GM19438 (cell line): Measurements from ENCODE around the gene BNIP2.
"Not testable (repeated sequence)": the region's sequence is repeated elsewhere in the genome, so short reads cannot be mapped to it uniquely, and the experiment has no call there.

Experiments used
- ATAC-seq: cut with Tn5 transposase; IDR thresholded peaks from one replicate; pipeline ENCODE4 v1.9.1; 2021; ENCODE audit warnings: low read depth; ENCODE audit not compliant: unreplicated experiment

The BNIP2 gene, protein sequence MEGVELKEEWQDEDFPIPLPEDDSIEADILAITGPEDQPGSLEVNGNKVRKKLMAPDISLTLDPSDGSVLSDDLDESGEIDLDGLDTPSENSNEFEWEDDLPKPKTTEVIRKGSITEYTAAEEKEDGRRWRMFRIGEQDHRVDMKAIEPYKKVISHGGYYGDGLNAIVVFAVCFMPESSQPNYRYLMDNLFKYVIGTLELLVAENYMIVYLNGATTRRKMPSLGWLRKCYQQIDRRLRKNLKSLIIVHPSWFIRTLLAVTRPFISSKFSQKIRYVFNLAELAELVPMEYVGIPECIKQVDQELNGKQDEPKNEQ

DNA sequence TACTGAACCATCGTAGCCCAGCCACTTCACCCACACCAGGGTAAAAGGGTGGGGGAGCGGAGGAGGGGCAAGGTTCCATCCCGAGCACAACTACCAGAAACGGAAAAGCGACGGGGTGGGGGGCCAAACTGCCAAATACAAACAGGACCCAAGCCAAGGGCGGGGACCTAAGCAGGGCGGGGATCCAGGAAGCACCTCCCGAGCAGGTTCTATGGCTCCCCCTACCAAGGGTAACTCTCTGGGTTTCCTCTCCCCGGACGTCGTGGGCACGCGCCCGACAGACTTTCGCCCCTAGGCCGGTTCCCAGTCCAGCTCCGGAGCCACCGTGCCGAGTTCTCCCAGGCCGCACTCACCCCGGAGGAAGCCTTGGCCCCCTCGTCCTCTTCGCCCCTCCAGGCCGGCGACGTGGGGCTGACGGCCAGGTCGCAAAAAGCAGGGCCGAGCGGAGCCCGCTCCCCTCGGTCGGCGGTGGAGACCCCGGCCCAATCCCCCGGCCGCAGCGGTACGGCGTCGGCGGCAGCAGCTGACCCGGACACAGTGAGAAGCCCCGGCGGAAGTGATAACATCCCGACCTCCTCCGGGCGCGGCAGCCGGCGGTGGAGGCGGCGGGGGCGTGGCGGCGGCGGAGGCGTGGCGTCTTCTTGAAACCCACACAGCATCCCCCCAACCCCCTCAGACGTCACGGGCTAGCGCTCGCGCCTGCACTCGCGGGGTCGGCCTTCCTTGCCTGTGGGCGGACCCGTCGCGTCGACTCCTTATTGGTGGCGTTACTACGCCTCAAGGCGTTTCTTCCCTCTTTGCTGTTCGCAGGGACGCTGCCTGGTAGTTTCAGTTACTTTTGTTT is at the start of gene BNIP2:
Gene BNIP2 (minus strand): TSS at position 539 of the 844 bp plus-strand sequence. CDS start 6,863 bp downstream, outside the sequence.
- ATAC-seq: peak; percentile 82

DNA sequence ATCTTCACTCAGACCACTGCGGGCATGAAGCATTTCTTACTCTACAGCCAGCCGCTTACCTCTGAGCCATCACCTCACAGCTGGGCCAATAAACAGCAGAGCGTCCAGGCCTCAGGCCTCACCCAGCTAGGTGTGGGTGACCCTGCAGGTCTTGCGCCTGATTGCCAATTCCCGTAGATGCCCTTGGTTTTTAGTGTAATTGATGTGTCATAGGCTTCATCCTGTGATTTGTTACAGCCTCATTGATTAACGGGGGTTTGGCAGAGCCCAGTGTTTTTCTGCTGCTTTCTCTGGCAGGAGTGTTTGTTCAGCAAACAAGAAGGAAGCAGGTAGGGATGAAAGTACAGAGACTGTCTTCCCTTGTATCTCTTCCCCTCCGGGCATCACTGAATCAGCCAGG is 49.6 kb upstream of the BNIP2 start:
- no peak for ATAC-seq

DNA sequence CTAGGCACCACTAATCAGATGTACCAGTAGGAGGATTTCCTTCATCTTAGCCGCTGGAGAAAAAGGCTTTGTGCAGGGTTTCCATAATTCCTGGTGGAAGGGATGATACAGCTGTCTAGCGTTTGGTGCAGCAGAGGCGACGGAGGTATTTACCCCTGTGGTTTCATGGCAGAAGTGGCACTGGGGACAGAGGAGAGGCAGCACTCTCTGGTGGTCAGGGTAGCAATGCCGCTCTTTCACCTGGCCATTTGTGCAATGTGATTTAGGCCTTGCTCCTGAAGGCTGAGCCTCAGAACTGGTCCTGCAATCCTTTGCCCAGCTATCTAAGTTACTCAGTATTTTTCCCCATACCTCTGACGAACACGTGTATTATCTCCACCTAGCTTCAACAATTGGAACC is 47.1 kb upstream of the BNIP2 start:
- no peak for ATAC-seq

DNA sequence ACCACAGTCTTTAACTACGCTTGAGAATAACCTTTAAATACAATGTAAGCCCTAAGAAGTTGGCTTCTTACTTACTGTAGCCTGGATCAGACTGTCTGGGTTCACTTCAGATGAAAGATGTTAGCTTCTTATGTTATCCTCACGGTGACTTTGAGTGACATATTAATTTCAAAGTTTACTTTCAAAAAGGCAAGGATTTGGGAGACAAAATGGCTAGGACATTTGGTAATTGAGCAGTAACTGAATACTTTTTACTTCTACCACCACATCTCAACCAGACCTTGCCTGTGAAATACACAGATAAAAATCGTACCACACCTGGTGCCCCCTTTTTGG is 36.0 kb upstream of the BNIP2 start:
- no peak for ATAC-seq

DNA sequence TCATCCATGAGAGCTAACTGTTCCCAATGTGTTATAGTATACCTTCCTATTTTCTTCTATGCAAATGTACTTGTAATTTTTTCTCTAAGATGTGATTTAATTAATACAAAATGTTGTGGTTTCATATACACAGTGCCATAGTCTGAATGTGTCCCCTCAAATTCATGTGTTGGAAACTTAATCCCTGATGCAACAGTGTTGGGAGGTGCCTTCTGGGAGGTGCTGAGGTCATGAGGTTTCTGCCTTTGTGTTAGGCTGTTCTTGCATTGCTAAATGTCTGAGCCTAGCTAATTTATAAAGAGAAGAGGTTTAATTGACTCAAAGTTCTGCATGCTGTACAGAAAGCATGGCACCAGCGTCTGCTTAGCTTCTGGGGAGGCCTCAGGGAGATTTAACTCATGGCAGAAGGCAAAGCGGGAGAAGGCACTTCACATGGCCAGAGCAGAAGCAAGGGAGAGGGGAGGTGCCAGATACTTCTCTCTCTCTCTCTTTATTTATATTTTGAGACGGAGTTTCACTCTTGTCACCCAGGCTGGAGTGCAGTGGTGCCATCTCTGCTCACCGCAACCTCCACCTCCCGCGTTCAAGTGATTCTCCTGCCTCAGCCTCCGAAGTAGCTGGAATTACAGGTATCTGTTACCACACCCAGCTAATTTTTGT is 34.7 kb upstream of the BNIP2 start:
- no peak for ATAC-seq

DNA sequence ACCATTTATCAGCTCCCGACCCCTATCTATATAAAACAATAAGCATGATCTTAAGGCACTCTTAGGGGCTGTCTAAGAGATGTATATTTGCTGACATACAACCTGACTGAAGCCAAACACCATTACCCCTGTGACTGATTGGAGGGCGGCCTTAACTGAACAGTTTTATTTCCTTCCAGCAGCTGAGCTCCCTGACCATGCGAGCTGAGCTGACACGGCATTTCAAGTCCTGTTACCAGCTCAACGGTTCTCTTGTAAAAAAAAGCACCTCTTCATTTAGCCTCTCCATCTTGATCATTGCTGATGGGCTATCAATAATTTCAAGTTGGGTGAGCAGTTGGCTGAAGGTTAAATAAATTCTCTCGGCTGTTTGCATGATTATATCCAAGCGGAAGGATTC is 33.4 kb upstream of the BNIP2 start:
- ATAC-seq: no peak

DNA sequence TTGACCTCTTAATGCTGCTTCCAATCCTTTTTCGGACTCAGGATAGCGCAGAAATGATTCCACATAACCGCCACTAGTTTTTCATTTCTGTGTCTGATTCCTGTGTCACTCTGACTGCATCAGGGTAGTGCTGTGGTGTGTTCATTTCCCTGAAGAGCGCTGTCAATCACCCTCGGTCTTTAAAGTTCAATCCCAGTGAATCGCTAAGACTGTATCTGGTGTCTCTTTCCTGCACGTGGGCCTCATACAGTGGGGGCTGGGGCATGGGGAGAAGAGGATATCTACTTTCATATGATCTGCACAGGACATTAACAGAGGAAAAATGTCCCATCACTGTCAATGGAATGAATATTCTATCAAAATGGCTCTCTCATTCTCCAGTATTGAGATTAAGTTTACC is 32.9 kb upstream of the BNIP2 start:
- ATAC-seq: no peak

DNA sequence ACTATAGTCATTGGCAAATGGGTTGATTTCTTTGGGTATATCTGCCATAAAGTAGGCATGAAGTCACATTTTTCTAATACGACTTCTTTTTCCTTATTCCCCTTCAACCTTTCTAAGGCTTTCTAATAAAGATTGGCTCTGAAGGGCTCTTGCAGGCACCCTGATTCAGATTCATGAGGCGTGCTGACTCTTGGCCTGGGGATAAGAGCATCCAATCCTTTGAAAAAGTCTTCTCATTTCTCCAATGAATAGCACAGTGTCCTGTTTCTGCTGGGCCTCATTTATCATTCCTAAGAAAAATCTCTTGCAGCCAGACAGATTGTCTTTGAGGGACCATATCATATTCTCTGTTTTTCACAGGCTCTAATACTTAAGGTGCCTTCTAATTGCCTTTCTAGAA is 32.3 kb upstream of the BNIP2 start:
- no peak for ATAC-seq

DNA sequence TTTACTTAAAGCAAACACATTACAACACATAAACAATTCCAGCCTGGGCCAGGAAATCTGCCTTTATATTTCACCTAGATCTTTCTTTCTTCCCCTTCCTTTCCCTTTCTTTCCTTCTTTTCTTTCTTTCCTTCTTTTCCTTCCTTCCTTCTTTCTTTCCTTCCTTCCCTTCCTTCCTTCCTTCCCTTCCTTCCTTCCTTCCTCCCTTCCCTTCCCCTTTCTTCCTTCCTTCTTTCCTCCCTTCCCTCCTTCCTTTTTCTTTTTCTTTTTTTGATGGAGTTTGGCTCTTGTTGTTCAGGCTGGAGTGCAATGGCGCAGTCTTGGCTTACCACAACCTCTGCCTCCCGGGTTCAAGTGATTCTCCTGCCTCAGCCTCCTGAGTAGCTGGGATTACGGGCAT is 24.1 kb upstream of the BNIP2 start:
- ATAC-seq: no peak

DNA sequence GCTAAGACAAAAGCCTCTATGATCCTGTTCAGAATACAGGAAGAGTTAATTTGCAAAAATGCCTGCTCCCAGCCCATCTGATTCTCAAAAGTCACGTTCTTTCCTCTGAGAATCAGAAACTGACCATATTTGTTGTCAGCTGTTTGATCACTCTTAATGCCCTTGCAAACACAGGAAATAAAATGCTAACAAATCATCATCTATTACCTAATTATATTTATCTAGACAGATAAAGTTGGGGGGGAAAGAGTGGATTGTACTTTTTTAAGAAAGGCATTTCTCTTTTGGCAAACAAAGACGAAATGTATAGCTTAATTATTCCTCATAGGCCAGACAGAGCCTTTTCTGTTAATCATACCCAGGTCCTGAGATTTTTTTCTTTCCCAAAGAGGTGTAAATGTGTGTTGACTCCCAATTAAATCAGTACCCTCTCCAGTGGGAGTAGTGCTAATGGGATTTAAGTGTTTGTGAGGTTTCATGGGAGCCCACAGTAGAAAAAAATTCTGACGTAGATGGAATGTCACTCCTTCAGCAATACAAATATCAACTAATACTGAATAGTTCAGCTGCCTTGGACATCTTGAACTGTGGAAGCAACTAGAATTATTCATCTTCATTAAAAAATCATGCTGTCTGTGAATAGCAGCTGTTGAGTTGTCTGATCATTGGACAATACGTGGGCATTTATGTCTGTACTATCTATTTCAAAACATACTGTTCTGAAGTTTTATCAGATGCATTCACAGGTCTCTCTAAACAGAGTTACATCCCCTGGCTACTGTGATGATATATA is 22.5 kb upstream of the BNIP2 start:
- ATAC-seq: no peak

DNA sequence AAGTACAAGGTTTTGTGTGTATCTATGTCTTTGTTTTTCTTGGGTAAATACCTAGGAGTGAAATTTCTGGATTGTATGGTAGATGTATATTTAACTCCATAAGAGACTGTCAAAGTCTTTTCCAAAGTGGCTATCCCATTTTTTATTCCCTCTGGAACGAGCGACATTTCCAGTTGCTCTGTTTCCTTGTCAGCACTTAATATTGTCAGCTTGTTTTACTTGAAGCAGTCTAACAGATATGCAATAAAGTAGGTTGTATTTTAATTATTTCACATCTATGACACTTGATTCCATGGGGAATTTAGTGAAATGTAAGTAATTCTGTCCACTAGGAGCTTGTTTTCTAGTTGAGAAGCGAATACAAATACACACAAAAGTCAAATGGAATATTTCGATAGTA is 18.5 kb upstream of the BNIP2 start:
- ATAC-seq: no peak

DNA sequence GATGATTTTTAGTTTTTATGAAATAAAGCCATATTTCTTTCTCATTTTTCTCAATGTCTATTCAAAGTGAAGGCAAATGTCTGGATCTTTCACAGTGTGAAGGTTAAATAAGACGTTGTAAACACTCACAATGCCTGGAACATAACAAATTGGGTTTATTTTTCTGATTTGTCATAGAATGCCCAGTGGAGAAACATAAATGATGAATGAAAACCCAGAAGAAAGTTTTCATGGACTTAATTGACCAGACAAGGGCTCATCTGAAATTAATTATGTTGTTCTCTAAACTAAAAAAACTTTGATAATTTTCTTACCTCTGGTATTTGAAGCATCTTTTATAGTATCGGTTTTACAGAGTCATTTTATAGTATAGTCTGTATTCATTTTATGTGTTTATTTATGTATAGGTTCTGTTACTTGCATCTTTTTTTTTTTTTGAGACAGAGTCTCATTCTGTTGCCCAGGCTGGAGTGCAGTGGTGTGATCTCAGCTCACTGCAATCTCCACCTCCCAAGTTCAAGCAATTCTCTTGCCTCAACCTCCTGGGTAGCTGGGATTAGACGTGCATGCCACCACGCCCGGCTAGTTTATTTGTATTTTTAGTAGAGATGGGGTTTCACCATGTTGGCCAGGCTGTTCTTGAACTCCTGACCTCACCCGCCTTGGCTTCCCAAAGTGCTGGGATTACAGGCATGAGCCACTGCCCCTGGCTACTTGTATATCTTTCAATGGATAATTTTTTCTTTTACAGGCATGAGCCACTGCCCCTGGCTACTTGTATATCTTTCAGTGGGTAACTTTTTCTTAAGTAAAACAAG is 15.1 kb upstream of the BNIP2 start:
- no peak for ATAC-seq

DNA sequence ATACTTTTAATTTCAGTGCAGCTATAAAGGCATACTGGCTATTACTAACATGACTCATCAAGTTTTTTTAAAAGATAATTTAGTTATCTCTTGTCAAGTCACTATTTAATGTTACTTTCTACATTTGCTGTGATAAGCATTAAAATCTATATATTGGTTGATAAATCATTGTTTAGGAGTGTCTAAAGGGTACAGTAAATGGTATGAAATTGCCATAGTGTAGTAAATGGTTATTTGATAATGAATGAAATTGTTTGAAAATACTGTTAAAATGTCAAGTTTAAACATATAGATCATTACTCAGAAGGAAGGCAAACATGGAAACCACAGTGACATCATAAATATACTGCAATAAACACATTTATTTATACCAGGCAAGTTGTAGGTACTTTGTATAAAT is 13.2 kb upstream of the BNIP2 start:
- no peak for ATAC-seq

DNA sequence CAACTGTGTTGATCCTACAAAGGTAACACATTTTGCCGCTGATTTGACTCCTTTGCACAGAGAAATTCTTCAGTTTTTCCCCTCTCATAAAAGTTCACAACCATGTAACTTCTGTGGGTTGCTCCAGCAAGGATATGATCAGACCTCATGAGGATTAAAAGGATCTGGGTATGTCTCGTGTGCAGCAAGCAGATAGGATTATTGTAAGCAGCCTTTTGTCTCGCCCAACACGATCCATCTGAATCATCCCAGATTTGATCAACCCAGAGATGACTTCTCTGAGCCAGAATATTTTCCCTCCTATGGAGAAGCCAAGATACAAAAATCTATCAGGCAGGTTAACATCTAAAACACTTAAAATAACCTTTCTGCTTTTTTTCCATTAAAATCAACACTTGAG is 12.8 kb upstream of the BNIP2 start:
- ATAC-seq: no peak

DNA sequence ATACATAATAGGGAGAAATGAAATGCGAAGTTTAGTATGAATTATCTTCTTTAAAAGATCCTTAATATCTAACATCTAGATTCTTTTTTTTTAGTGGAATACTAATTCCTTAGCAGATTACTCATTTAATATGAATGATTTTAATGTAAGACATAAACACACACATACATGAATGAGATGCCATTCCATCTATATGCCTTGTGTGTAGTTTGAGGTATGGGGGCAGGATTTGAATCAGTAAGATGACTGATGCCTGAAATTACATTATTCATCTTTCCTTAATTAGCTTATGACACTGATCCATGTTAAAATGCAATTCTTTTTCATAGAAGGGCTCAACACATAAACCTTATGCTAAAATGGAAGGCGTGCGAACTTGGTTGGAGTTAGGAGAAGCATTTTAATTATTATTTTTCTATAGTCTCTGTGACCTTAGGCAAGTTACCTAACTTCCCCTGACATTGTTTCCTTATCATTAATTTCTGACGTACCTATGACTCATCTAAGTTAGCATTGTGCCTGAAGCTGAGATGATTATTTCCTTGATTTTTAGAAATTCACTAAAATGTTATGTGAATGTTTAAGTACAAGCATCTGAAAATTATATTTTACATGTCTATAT is 10.8 kb upstream of the BNIP2 start:
- ATAC-seq: no peak

DNA sequence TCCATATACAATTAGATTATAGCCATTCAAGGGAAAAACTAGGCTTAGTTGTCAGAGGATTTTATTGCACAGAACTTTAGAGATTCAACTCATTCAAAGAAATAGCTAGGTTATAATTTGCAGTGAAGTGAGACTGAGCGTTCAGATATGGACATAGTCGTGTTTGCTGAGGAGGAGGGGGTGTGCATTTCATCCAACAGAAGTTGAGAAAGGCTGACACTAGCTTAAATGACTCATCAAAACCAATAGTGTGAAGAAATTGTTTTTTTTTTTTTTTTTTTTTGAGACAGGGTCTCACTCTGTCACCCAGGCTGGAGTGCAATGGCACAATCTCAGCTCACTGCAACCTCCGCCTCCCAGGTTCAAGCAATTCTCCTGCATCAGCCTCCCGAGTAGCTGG is 8.9 kb upstream of the BNIP2 start:
- ATAC-seq: not testable (repeated sequence)

DNA sequence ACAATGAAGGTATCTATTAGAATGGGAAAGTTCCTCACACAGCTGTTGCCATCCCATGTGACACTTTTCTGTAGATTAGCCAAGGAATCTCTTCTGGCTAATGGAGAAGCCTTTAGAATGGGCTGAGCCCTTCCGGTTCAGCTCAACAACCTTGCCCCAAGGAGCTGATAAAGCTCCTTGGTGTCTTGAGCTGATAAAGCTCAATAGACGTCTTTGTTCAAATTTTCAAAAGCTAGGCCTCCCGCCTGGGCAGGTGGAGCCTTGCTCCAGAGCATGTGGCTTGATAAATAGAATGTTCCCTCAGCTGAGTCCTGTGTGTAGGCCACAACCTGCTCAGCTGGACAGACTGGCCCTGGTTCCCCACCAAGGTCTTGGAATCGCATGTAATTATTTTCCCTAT is 7.2 kb upstream of the BNIP2 start:
- ATAC-seq: no peak

DNA sequence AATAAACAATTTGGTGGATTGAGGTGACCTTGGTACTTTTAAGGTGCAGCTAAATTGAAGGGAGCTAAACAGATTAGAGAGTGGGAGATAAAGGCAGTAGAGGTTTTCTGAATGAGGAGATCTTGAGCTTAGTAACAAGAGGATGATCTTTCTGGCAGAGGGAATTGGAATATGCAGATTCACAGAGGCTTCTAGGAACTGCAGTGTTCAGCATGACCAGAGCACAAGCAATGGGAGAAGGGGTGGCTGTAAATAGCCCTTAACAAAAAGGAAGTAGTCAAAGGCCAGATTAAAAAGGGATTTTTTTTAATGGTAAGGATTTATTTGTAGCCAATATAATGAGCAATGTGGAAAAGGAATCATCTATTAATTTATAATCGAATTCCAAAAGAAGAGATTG is 5.7 kb upstream of the BNIP2 start:
- ATAC-seq: no peak

DNA sequence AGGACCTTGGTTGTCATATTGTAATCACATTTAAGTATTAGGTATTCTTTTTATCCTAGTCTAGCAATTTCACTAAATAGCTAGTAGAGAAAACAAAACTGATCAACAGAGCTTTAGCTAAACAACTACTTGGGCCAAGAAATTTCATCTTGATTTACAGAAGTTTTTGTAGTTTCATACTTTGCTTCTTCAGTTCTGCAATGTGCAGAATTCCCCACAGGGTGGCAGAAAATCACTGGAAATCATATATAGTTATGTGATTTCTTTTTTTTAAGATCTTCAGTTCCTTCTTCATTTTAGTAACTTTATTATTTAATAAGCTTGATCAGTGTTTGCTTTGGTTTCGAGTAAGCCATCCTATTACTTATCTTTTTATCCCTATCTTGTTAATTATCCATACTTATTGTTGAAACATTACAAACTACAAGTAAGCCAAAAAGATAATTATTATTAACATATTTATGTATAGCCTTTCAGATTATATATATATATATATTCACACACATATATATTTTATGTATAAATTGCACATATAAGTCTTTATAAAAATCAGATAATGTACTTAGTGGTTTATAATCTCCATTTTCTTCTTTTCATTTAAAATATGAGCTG is 2.2 kb upstream of the BNIP2 start:
- no peak for ATAC-seq
